IPS-18c (cell line): ENCODE results near the gene GRK2.

ENCODE experiments used
- H3K4me3 ChIP-seq: 2 replicates; pipeline ENCODE4 v1.7.0; 2013; ENCODE audit warnings: low read depth, mild to moderate bottlenecking, low read length, moderate library complexity; ENCODE audit not compliant: insufficient read depth
- H3K9me3 ChIP-seq: one replicate; pipeline ENCODE4 v1.6.1; 2013; ENCODE audit warnings: mild to moderate bottlenecking, low read length, moderate library complexity; ENCODE audit not compliant: control insufficient read depth, insufficient read depth

Gene GRK2

GRCh38 chr11:67301313-67301921, 35.1 kb downstream of the GRK2 start:
- H3K4me3 ChIP-seq, result no peak overlapping the region
- H3K9me3 ChIP-seq, result peaks cover 2% of the 10 kb centered on the region

GRCh38 chr11:67301951-67302516, 35.8 kb downstream of the GRK2 start:
- Histone ChIP-seq H3K4me3 (peak overlapping the region; percentile 82), H3K9me3 (no peaks in the 10 kb centered on the region)

- Histone ChIP-seq H3K9me3 (no peaks in the 10 kb centered on the region), H3K4me3 (peak overlapping the region; percentile 82)
Measured at GRCh38 chr11:67302571-67303131, 36.4 kb downstream of the GRK2 start.

- H3K4me3 ChIP-seq, result peak within 1 kb of the TSS; percentile 82
- H3K9me3 ChIP-seq, result no peaks in the 10 kb centered on the region
Measured at GRCh38 chr11:67303132-67303834, 37.0 kb downstream of the GRK2 start, which contains the start of gene SSH3. Gene SSH3, plus strand, starts transcription at chr11:67303530. Its CDS starts 96 bp downstream, at chr11:67303626.

GRCh38 chr11:67303835-67304411, 37.6 kb downstream of the GRK2 start:
- peak overlapping the region; percentile 82 for H3K4me3 ChIP-seq
- no peaks in the 10 kb centered on the region for H3K9me3 ChIP-seq

GRCh38 chr11:67304511-67305113, 38.3 kb downstream of the GRK2 start:
- Histone ChIP-seq H3K4me3 (peak overlapping the region; percentile 82), H3K9me3 (no peaks in the 10 kb centered on the region)

GRCh38 chr11:67306769-67307544, 40.7 kb downstream of the GRK2 start:
- H3K9me3 ChIP-seq, result no peaks in the 10 kb centered on the region
- no peak overlapping the region for H3K4me3 ChIP-seq

GRCh38 chr11:67307545-67308001, 41.3 kb downstream of the GRK2 start:
- Histone ChIP-seq H3K4me3 (no peak overlapping the region), H3K9me3 (no peaks in the 10 kb centered on the region)

GRCh38 chr11:67308031-67308866, 42.0 kb downstream of the GRK2 start:
- Histone ChIP-seq H3K9me3 (no peaks in the 10 kb centered on the region), H3K4me3 (no peak overlapping the region)

GRCh38 chr11:67309166-67309565, 42.9 kb downstream of the GRK2 start:
- Histone ChIP-seq H3K9me3 (no peaks in the 10 kb centered on the region), H3K4me3 (no peak overlapping the region)

- Histone ChIP-seq H3K9me3 (no peaks in the 10 kb centered on the region), H3K4me3 (no peak overlapping the region)
Measured at GRCh38 chr11:67309661-67310061, 43.4 kb downstream of the GRK2 start.

- no peaks in the 10 kb centered on the region for H3K9me3 ChIP-seq
- H3K4me3 ChIP-seq, result no peak overlapping the region
Measured at GRCh38 chr11:67310246-67311050, 44.2 kb downstream of the GRK2 start.

- Histone ChIP-seq H3K9me3 (no peaks in the 10 kb centered on the region), H3K4me3 (no peak overlapping the region)
Measured at GRCh38 chr11:67311051-67311555, 44.8 kb downstream of the GRK2 start.

GRCh38 chr11:67311556-67312082, 45.3 kb downstream of the GRK2 start:
- no peak overlapping the region for H3K4me3 ChIP-seq

More at GRCh38 chr11:67311556-67312082, 45.3 kb downstream of the GRK2 start:
- no peaks in the 10 kb centered on the region for H3K9me3 ChIP-seq
